Central memory CD8-positive, alpha-beta T cell (primary cell): ENCODE results near the gene SCARB1.
A peak's percentile ranks its signal among the peaks of the same experiment; 100 is the strongest.

Experiments used
- ATAC-seq: fragments of 150-1000 bp; cut with Tn5 transposase; replicated peaks from 2 replicates; pipeline ENCODE4 v1.10.0; 2022; ENCODE audit warnings: mild to moderate bottlenecking, moderate FRiP score, moderate number of reproducible peaks; ENCODE audit not compliant: poor library complexity, severe bottlenecking; ENCODE audit errors: extremely low read depth
- DNase-seq, 2 donors: peaks; one replicate each; pipeline ENCODE4 v3.0.0; 2021; ENCODE audit warnings: low spot score in 2 of 2
- H3K27ac Mint-ChIP-seq: one replicate; pipeline ENCODE4 v1.8.0; 2022; ENCODE audit warnings: low read depth, mild to moderate bottlenecking, moderate library complexity, mixed read lengths
- H3K27me3 Mint-ChIP-seq: one replicate; pipeline ENCODE4 v1.8.0; 2022; ENCODE audit warnings: mixed read lengths
- H3K36me3 Mint-ChIP-seq: one replicate; pipeline ENCODE4 v1.8.0; 2022; ENCODE audit warnings: mild to moderate bottlenecking, moderate library complexity, mixed read lengths; ENCODE audit not compliant: insufficient read depth
- H3K4me1 Mint-ChIP-seq: one replicate; pipeline ENCODE4 v1.8.0; 2022; ENCODE audit warnings: mixed read lengths
- H3K4me3 Mint-ChIP-seq: one replicate; pipeline ENCODE4 v1.8.0; 2022; ENCODE audit warnings: mild to moderate bottlenecking, moderate library complexity, mixed read lengths
- H3K9me3 Mint-ChIP-seq: one replicate; pipeline ENCODE4 v1.8.0; 2022; ENCODE audit warnings: mixed read lengths

Gene SCARB1

GRCh38 chr12:124865728-124866127 is 2.1 kb upstream of the SCARB1 start:
- ATAC-seq, result no peak
- H3K4me3 Mint-ChIP-seq, result no peak overlapping the region
- H3K9me3 Mint-ChIP-seq, result no peaks in the 10 kb centered on the region
- H3K4me1 Mint-ChIP-seq, result peaks cover 13% of the 10 kb centered on the region
- H3K27me3 Mint-ChIP-seq, result no peaks in the 10 kb centered on the region
- no peaks in the 10 kb centered on the region for H3K36me3 Mint-ChIP-seq
- DNase-seq, result no peak
- H3K27ac Mint-ChIP-seq, result no peak overlapping the region

DNA sequence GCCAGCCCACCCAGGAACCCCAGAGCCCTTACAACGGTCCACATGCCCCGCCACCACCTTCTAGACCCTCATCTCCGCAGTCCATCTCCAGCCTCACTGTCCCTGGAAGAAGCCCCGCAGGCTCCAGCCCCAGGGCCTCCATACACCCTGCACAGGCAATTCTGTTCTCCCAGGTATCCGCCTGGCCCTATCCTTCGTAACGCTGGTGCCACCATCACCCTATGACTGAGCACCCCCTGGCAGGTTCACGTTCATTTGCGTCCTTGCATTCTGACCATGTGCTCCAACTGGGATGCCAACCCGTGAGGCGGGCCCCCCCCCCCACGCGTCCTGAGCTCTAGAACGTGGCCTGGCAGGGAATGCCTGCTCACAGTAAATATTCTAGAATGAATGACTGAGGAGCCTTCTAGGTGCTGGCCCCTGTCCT is 675 bp upstream of the SCARB1 start:
- H3K4me1 Mint-ChIP-seq, result peaks cover 13% of the 10 kb centered on the region
- peak overlapping the region; percentile 83 for H3K4me3 Mint-ChIP-seq
- ATAC-seq, result no peak
- H3K27me3 Mint-ChIP-seq, result no peaks in the 10 kb centered on the region
- H3K27ac Mint-ChIP-seq, result peak overlapping the region; percentile 86
- no peak for DNase-seq
- no peaks in the 10 kb centered on the region for H3K9me3 Mint-ChIP-seq
- H3K36me3 Mint-ChIP-seq, result no peaks in the 10 kb centered on the region

- Mint-ChIP-seq H3K4me3 (peak overlapping the region; percentile 83), H3K4me1 (peaks cover 13% of the 10 kb centered on the region), H3K9me3 (no peaks in the 10 kb centered on the region), H3K27me3 (no peaks in the 10 kb centered on the region), H3K36me3 (no peaks in the 10 kb centered on the region), H3K27ac (peak overlapping the region; percentile 25)
- ATAC-seq (peak; percentile 30), DNase-seq (no peak)
These were observed 772 bp downstream of the SCARB1 start for GRCh38 chr12:124862768-124863415.

DNA sequence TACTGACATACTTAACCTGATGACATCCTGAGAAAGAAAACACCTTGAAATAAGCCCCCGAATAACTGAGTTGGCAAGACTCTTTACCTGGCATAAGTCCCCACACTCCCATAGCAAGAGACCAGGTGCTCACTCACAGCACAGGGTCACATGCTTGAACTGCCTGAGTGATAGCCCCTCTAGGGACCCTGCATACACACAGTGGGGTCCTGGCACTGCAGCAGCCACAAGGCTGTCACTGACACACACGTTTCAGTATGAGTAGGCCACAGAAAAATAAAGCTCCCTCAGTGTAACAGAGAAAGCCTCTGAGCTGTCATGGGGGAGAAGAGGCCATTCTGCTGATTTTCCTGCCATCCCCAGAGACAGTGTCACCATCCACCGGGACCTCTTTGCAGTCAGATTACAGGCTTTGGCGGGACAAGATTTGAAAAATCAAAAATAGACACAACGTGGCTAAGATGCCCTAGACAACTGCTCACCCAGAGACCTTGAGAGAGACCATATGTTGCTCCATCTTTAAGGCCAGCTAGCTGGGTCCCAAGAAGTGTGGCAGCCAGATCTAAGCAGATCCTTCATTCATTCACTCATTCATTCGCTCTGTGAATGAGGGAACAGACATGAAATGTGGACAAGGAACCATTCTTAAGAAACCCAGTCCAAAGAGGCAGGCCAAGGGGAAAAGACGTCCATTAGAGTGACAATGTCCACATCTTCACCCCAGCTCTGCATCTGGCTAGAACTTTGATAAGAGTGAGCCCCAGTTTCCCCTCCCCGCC is 1.6 kb downstream of the SCARB1 start:
- no peaks in the 10 kb centered on the region for H3K27me3 Mint-ChIP-seq
- H3K4me3 Mint-ChIP-seq, result peak overlapping the region; percentile 83
- DNase-seq, result no peak
- no peaks in the 10 kb centered on the region for H3K36me3 Mint-ChIP-seq
- H3K9me3 Mint-ChIP-seq, result no peaks in the 10 kb centered on the region
- no peak for ATAC-seq
- H3K27ac Mint-ChIP-seq, result no peak overlapping the region
- H3K4me1 Mint-ChIP-seq, result peaks cover 13% of the 10 kb centered on the region

DNA sequence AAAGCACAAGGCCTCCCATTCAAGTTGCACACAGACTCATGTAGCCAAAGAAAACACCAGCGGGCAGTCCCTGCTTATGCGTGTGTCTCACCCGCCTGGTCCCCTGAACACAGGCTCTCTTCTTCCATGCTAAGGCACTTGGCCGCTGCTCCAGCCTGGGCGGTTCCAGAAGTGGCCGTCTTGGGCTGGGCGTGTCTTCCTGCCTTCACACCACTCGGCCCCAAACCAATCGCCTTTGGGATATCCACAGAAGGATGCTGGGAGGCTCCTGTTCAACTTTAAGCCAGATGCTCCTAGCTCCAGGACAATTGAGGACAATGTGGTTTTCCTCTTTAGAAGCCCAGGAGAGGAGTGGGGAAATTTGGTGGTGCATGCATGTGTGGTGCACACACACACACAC is 2.2 kb downstream of the SCARB1 start:
- ATAC-seq (no peak), DNase-seq (no peak)
- H3K27ac Mint-ChIP-seq, result no peak overlapping the region
- H3K27me3 Mint-ChIP-seq, result no peaks in the 10 kb centered on the region
- no peaks in the 10 kb centered on the region for H3K36me3 Mint-ChIP-seq
- H3K4me3 Mint-ChIP-seq, result peak overlapping the region; percentile 83
- H3K4me1 Mint-ChIP-seq, result peaks cover 13% of the 10 kb centered on the region
- H3K9me3 Mint-ChIP-seq, result no peaks in the 10 kb centered on the region

DNA sequence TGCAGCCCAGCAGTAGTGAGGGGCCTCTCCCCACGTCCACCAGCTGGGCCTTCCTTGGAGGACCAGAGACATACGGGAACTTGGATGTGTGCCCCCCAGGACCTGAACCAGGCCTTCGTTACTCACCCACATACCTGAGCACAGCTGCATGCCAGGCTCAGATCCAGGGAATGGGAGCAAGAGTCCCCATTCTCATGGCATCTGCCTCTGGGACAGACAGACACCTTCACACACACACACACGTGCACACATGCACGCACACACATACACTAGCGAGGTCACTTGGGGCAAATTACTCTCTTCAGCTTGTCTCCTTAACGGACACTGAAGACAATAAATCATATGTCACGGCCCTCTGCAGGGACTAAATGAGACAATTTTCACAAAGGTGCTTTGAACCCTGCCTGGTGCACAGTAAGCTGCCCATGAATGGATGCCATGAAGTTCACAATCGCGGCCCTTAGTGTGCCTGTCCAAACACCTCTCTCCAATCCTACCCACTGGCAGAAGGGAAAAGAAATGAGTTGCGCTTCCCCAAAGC is 5.7 kb downstream of the SCARB1 start:
- no peak for DNase-seq
- H3K4me3 Mint-ChIP-seq, result no peak overlapping the region
- H3K27ac Mint-ChIP-seq, result no peak overlapping the region
- no peak for ATAC-seq
- no peaks in the 10 kb centered on the region for H3K36me3 Mint-ChIP-seq
- H3K4me1 Mint-ChIP-seq, result peaks cover 12% of the 10 kb centered on the region
- no peaks in the 10 kb centered on the region for H3K9me3 Mint-ChIP-seq
- no peaks in the 10 kb centered on the region for H3K27me3 Mint-ChIP-seq

DNA sequence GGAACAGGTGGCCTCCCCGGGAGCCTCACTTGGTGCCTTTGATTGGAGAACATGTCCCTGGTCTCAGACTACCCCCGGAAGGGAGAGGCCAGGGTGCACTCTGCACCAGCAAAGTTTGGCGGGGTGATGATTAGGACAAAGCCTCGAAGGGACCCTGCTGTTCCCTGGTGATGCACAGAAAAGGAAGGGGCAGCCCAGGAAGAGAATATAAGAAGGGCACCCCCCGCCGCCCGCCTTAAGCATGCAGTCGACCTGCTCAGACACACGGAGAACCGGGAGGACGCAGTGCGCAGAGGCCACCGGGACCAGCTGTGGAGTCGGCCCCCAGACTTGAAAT is 6.9 kb downstream of the SCARB1 start:
- no peaks in the 10 kb centered on the region for H3K36me3 Mint-ChIP-seq
- no peak overlapping the region for H3K4me3 Mint-ChIP-seq
- H3K4me1 Mint-ChIP-seq, result peaks cover 6% of the 10 kb centered on the region
- H3K27me3 Mint-ChIP-seq, result no peaks in the 10 kb centered on the region
- DNase-seq, result no peak
- H3K9me3 Mint-ChIP-seq, result no peaks in the 10 kb centered on the region
- no peak for ATAC-seq
- no peak overlapping the region for H3K27ac Mint-ChIP-seq

DNA sequence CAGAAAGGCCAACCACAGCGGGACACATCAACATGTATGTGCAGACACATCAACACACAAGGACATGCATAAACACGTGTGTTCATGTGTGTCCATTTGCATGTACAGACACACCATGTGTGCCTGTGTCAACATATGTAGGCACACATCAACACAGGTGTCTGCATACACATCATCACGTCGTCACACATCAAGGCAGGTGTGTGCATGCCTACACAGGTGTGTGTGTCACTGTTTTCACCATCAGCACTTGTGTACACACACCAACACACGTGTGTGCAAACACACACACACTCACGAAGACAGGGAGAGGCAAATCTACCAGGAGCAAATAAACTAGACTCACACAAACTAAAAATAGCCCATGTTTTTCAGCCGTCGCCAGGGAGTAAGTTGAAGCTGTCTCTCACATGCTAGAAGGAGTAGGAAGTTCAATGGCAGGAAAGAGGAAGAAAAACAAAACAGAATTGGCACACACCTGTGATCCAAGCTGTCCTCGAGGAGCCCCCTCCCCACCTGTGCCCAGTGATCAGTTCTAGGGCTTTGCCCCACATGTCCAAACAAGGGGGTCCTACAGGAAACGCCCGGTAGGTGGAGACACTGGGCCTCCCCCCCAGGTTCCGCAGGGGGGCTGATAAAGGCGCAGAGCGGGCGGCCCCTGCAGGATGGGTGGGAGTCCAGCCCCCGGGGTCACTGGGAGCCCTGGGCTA is 7.4 kb downstream of the SCARB1 start:
- H3K4me1 Mint-ChIP-seq, result peaks cover 6% of the 10 kb centered on the region
- no peaks in the 10 kb centered on the region for H3K9me3 Mint-ChIP-seq
- no peak for ATAC-seq
- H3K36me3 Mint-ChIP-seq, result no peaks in the 10 kb centered on the region
- DNase-seq, result no peak
- H3K27ac Mint-ChIP-seq, result no peak overlapping the region
- no peaks in the 10 kb centered on the region for H3K27me3 Mint-ChIP-seq
- H3K4me3 Mint-ChIP-seq, result no peak overlapping the region

DNA sequence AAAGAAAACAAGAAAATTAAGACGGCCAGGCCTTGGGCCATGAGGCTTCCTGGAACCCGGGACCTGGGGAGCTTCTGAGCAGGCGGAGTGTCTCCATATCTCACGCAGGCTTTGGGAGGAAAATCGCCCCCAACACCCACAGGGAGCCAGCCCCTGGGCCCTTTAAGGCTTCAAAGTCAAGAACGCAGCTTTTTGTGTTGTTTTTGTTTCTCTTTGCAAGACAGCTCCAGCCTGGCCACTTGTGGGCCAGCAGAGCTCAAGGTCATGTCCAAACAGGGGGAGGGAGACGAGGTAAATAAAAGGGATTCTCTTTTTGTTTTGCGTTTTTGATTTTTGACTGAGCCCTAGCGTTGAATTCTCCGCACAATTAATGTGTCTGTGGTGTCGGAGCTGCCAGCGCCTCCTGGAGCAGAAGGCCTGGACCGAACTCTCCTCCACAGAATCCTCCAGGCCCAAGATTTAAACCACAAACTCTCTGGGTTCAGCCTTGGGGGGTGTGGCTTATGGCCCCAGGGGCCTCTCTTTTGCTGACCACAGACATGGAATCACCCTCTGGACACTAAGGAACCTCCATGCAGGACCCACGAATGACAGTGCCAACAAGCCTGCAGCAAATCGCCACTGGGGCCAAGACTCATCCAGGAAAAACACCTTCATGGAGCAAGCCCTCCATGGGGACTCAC is 8.2 kb downstream of the SCARB1 start:
- ATAC-seq (no peak), DNase-seq (no peak)
- Mint-ChIP-seq H3K9me3 (no peaks in the 10 kb centered on the region), H3K4me3 (no peak overlapping the region), H3K4me1 (peaks cover 6% of the 10 kb centered on the region), H3K36me3 (no peaks in the 10 kb centered on the region), H3K27me3 (no peaks in the 10 kb centered on the region), H3K27ac (no peak overlapping the region)

DNA sequence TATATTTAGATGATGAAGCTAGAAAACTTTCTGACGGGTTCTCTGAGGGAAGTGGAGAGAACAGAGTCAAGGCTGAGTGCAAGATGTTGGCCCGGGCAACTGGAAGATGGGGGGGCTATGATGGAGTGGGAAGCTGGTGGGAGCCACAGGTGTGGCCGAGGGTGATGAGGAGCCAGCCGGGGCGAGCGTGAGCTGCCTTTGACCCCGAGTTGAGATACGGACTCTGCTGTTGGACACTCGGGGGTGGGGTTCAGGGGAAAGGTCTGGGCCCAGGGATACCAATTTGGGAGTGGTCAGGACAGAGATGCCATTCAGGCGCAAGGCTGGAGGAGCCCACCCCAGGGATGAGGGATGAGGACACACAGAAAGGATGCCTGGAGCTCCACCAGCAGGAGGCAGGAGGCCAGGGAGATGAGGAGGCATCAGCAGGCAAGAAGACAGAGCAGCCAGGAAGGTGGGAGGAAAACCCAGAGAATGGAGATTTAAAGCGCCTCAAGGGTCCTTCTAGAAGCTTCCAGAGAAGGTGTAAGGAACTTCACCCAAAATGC is 9.0 kb downstream of the SCARB1 start:
- no peak for DNase-seq
- no peaks in the 10 kb centered on the region for H3K27me3 Mint-ChIP-seq
- H3K9me3 Mint-ChIP-seq, result no peaks in the 10 kb centered on the region
- H3K27ac Mint-ChIP-seq, result no peak overlapping the region
- ATAC-seq, result no peak
- H3K36me3 Mint-ChIP-seq, result no peaks in the 10 kb centered on the region
- H3K4me3 Mint-ChIP-seq, result no peak overlapping the region
- H3K4me1 Mint-ChIP-seq, result peaks cover 6% of the 10 kb centered on the region

DNA sequence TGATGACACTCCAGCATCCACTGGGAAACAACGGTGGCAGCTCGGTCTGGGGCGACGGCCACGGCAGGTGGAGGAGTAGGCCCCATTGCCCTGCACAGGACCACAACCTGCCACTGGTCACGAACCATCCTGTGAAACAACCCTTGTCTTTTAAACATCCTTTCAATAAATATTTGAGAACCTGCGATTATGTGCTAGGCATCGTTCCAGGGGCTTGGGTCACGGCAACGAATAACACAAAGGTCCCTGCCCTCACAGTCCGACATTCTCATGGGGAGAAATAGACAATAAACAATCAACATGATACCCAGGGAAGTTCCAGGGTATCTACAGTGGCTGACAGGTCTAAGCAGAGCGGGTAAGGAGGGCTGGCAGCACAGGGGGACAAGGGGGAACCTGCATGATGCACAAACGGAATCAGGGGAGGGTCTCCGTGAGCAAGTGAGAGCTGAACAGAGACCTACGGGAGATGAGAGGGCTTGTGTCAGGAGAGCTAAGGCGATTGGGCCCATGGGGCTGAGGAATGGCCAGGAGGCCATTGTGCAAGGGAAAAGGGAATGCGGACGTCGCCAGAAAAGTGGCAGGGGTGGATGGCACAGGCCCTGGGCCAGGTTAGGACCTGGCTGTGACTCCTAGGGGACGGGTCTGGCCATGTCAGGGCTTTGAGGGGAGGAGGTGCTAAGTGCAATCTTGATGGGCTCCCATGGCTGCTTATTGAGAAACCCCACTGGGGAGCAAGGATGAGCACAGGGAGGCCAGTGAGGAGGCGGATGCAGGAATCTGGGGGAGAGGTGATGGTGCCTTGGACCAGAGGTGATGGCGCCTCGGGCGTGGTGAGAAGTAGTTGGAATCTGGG is 9.7 kb downstream of the SCARB1 start:
- H3K36me3 Mint-ChIP-seq, result no peaks in the 10 kb centered on the region
- DNase-seq, result no peak
- ATAC-seq, result no peak
- H3K4me3 Mint-ChIP-seq, result no peak overlapping the region
- H3K9me3 Mint-ChIP-seq, result no peaks in the 10 kb centered on the region
- peaks cover 6% of the 10 kb centered on the region for H3K4me1 Mint-ChIP-seq
- no peaks in the 10 kb centered on the region for H3K27me3 Mint-ChIP-seq
- H3K27ac Mint-ChIP-seq, result peak overlapping the region; percentile 10
